Osteoblast (primary cell): ENCODE measurements around the gene CHD6. TPM values are rescaled to one million over a fixed set of nuclear protein-coding genes. Genes with fewer than 3 reads are reported as not detected.

ENCODE experiments used
- DNase-seq: peaks from one replicate; pipeline ENCODE4 v3.0.0; 2011; ENCODE audit warnings: low spot score, mixed read lengths; ENCODE audit not compliant: insufficient read length; ENCODE audit errors: missing footprints
- H2AFZ ChIP-seq: 2 replicates; pipeline ENCODE4 v1.6.0; 2011; ENCODE audit warnings: mild to moderate bottlenecking, low read length
- H3K27ac ChIP-seq: 2 replicates; pipeline ENCODE4 v1.5.1; 2011; ENCODE audit warnings: mild to moderate bottlenecking, low read depth, low read length, moderate library complexity
- H3K27me3 ChIP-seq: 2 replicates; pipeline ENCODE4 v1.6.0; 2012; ENCODE audit warnings: mild to moderate bottlenecking, control low read depth, inconsistent platforms, low read length, moderate library complexity; ENCODE audit not compliant: insufficient read depth
- H3K36me3 ChIP-seq: 2 replicates; pipeline ENCODE4 v1.5.1; 2011; ENCODE audit warnings: mild to moderate bottlenecking, low read length, control low read depth, moderate library complexity; ENCODE audit not compliant: insufficient read depth
- H3K4me1 ChIP-seq: 2 replicates; pipeline ENCODE4 v1.5.1; 2011; ENCODE audit warnings: mild to moderate bottlenecking, low read length, control low read depth, moderate library complexity; ENCODE audit not compliant: insufficient read depth
- H3K4me2 ChIP-seq: 2 replicates; pipeline ENCODE4 v1.6.0; 2011; ENCODE audit warnings: mild to moderate bottlenecking, low read length; ENCODE audit not compliant: insufficient read depth
- H3K4me3 ChIP-seq: fragments of 200-600 bp; sonication (generic); 3 replicates; pipeline ENCODE4 v1.5.1; 2012; ENCODE audit warnings: mild to moderate bottlenecking, low read length, inconsistent platforms; ENCODE audit not compliant: insufficient read depth
- H3K79me2 ChIP-seq: 2 replicates; pipeline ENCODE4 v1.6.0; 2012; ENCODE audit warnings: mild to moderate bottlenecking, low read length, control low read depth, inconsistent platforms; ENCODE audit not compliant: insufficient read depth
- H3K9me3 ChIP-seq: 2 replicates; pipeline ENCODE4 v1.5.1; 2011; ENCODE audit warnings: low read depth, low read length, control low read depth
- H4K20me1 ChIP-seq: 2 replicates; pipeline ENCODE4 v1.6.0; 2012; ENCODE audit warnings: mild to moderate bottlenecking, low read length, control low read depth; ENCODE audit not compliant: insufficient read depth
- CTCF ChIP-seq: IDR thresholded peaks from 2 replicates; pipeline ENCODE4 v1.5.1; 2011; ENCODE audit warnings: mild to moderate bottlenecking, low read depth, low read length, moderate library complexity; ENCODE audit errors: extremely low read depth
- total RNA-seq: library from RNA; depleted of rRNA; stranded (reverse); fragments of >200 nt; gene quantifications from 2 replicates; pipeline ENCODE4 v1.2.3, GENCODE V29; 2012

CHD6 gene
- total RNA-seq, 1 donor: 32.2 TPM

DNA sequence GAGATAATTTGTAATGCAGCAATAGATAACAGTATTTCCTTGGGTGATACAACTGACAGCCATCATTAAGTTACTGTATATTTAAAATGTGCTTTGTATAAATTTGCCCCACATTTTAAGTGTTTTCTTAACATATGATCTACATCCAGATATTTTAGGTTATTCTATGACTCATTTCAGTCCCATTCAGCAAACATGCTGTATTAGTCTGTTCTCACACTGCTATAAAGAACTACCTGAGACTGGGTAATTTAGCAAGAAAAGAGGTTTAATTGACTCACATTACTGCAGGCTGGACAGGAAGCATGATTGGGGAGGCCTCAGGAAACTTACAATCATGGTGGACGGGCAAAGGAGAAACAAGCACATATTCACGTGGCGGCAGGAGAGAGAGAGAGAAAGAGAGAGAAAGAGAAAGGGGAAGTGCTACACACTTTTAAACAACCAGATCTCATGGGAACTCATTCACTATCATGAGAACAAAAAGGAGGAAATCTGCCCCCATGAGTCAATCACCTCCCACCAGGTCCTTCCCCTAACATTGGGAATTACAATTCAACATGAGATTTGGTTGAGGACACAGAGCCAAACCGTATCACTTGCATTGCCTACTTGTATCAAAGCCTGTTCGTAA, 9.6 kb upstream of the CHD6 start:
- Histone ChIP-seq H2AFZ (no peak overlapping the region), H4K20me1 (no peaks in the 10 kb centered on the region), H3K4me1 (peaks cover 8% of the 10 kb centered on the region), H3K27me3 (no peaks in the 10 kb centered on the region), H3K4me3 (no peak overlapping the region), H3K27ac (no peak overlapping the region), H3K79me2 (no peaks in the 10 kb centered on the region), H3K9me3 (no peaks in the 10 kb centered on the region), H3K36me3 (no peaks in the 10 kb centered on the region), H3K4me2 (no peak overlapping the region)
- DNase-seq: no peak
- TF ChIP-seq CTCF: no peak

DNA sequence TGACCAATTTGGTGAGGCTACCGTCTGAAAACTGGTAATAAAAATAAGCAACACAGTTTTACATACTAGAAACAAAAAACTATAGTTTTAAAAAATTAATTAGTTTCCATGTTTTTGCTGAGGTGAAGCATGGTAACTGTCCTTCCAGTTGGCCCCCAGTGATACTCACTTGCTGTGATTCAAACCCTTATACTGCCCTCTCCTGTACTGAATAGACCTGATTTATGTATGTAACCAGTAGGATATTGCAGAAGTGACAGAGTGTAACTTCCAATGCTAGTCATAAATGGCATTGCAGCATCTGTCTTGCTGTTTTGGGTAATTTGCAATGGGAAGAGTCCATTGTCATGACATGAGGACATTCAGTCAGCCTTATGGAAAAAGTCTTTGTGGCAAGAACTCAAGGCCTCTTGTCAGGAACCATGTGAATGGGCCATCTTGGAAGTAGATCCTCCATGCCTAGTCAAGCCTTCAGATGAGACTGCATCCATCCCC, 8.9 kb upstream of the CHD6 start:
- no peak overlapping the region for H3K4me3 ChIP-seq
- TF ChIP-seq CTCF: no peak
- no peaks in the 10 kb centered on the region for H3K9me3 ChIP-seq
- no peak overlapping the region for H3K4me2 ChIP-seq
- no peaks in the 10 kb centered on the region for H3K36me3 ChIP-seq
- H2AFZ ChIP-seq: no peak overlapping the region
- peaks cover 5% of the 10 kb centered on the region for H3K4me1 ChIP-seq
- no peaks in the 10 kb centered on the region for H3K79me2 ChIP-seq
- H3K27me3 ChIP-seq: no peaks in the 10 kb centered on the region
- no peak for DNase-seq
- no peak overlapping the region for H3K27ac ChIP-seq
- no peaks in the 10 kb centered on the region for H4K20me1 ChIP-seq

- no peak overlapping the region for H2AFZ ChIP-seq
- H4K20me1 ChIP-seq: no peaks in the 10 kb centered on the region
- TF ChIP-seq CTCF: no peak
- no peak overlapping the region for H3K27ac ChIP-seq
- H3K4me3 ChIP-seq: no peak overlapping the region
- no peak for DNase-seq
- H3K9me3 ChIP-seq: no peaks in the 10 kb centered on the region
- no peaks in the 10 kb centered on the region for H3K36me3 ChIP-seq
- H3K4me2 ChIP-seq: no peak overlapping the region
- no peaks in the 10 kb centered on the region for H3K79me2 ChIP-seq
- peaks cover 7% of the 10 kb centered on the region for H3K4me1 ChIP-seq
- no peaks in the 10 kb centered on the region for H3K27me3 ChIP-seq
These were observed 5.6 kb upstream of the CHD6 start for GRCh38 chr20:41623625-41624375.

DNA sequence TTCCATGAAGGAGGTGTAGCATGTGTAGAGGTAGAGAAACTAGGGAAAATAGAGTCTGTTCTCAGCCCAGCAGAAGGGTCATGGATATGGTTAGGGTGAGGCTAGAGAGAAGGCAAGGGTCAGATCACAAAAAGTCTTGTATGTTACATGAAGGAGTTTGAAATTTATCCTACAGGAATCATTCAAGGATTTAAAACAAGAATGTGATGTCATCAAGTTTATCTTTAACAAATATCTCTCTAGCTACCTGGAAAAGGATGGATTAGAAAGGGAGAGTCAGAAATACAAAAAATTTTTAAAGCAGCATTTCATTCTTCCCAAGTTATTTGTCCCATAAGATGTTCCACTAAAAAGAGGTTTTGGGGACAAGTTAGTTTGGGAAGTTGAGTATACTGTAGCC, 4.4 kb upstream of the CHD6 start:
- no peak for TF ChIP-seq CTCF
- Histone ChIP-seq H3K27me3 (no peaks in the 10 kb centered on the region), H3K9me3 (no peaks in the 10 kb centered on the region), H3K36me3 (no peaks in the 10 kb centered on the region), H3K27ac (no peak overlapping the region), H2AFZ (no peak overlapping the region), H4K20me1 (no peaks in the 10 kb centered on the region), H3K4me1 (peaks cover 7% of the 10 kb centered on the region), H3K4me3 (no peak overlapping the region), H3K79me2 (peaks cover under 1% of the 10 kb centered on the region), H3K4me2 (no peak overlapping the region)
- DNase-seq: no peak
